ENCODE measurements around the gene MLLT3.
"Not testable (repeated sequence)": the region's sequence is repeated elsewhere in the genome, so short reads cannot be mapped to it uniquely, and the experiment has no call there.

The MLLT3 gene

DNA sequence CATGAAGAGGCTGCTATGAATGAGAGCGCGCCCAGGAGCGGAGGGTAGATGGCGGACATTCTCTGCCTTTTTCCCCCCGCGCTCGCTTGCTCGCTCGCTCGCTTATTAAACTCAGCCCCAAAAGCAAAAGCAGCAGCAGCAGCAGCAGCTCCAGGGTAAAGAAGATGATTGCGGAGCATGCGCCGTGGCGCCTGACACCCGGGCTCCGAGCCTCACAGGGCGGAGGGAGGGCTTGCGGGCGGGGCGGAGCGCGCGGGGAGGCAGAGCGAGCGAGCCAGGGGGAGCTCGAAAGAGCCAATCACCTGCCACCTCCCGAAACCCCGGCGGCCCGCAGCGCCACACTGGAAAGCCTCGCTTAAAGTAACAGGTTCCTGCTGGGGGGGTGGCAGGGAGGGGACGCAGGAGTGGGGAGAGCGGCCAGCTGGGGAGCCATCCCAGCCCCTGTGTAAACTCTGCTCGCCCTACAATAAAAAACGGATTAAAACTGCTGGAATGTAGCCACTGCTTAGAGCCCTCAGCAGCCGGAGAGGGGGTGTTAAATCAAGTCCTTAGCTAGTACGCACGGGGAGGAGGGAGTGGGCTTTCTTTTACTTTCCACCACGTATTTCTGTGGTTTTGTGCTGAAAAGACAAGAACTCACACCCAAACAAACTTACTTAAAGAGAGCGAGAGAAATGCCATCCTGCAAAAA, at the start of gene MLLT3:
Gene MLLT3 (minus strand): TSS at position 170 of the 691 bp plus-strand sequence.
- peak; percentile 67 for DNase-seq (ENCODE audit: insufficient read length, low spot score)
- FAIRE-seq: peak; percentile 97

DNA sequence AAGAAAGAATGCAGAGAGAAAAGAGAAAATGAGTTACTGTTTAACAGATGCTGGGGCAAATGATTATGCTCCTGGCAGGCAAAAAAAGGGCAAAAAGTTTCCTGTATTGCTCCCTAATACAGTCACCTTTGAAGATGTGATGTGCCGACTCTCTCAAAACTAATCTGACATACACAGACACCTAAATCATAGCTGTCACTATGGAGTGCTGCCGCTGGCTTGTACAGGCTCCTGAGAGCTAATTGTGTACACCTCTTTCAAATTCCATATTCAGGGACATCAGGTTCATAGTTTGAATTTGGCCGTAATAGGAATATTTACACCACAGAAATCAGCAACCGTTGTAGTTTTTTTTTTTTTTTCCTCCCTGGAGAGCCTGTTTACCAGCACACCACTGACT, 49.3 kb upstream of the MLLT3 start:
- FAIRE-seq (no peak), DNase-seq (ENCODE audit: insufficient read length, low spot score) (no peak)

DNA sequence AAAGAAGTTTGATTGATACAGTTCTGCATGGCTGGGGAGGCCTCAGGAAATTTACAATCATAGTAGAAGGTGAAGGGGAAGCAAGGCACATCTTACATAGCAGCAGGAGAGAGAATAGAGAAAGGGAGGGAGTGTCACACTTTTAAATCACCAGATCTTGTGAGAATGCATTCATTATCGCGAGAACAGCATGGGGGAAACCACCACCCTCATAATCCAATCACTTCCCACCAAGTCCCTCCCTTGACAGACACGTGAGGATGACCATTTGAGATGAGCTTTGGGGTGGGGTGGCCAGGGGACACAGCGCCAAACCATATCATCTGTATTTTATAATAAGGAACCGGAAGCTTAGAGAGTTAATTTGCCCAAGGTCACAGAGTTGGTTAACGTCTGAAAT, 48.1 kb upstream of the MLLT3 start:
- FAIRE-seq (no peak), DNase-seq (ENCODE audit: insufficient read length, low spot score) (no peak)

DNA sequence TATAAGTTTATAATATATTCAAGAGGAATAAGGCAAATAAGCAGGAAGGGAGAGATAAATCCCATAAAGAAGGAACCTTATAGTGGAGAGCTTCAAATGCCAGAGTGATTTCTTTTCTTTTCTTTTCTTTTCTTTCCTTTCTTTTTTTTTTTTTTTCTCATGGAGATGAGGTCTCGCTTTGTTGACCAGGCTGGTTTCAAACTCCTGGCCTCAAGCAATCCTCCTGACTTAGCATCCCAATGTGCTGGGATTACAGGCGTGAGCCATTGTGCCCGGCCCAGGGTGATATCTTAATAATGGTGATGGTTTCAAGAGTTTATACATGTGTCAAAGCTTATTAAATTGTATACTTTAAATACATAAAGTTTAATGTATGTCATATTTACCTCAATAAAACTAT, 42.2 kb upstream of the MLLT3 start:
- no peak for DNase-seq (ENCODE audit: insufficient read length, low spot score)
- FAIRE-seq: no peak

DNA sequence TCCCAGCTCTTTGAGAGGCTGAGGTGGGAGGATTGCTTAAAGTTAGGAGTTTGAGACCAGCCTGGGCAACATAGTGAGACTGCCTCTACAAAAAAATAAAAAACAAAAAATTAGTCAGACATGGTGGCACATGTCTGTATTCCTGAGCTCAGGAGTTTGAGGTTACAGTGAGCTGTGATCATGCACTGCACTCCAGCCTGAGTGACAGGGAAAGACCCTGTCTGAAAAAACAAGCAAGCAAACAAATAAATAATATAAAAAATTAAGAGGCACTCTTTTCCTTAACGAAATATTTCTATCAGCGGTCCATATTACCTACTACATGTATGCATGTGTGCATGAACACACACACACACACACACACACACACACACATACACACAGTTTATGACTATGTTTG, 40.8 kb upstream of the MLLT3 start:
- no peak for DNase-seq (ENCODE audit: insufficient read length, low spot score)
- no peak for FAIRE-seq

DNA sequence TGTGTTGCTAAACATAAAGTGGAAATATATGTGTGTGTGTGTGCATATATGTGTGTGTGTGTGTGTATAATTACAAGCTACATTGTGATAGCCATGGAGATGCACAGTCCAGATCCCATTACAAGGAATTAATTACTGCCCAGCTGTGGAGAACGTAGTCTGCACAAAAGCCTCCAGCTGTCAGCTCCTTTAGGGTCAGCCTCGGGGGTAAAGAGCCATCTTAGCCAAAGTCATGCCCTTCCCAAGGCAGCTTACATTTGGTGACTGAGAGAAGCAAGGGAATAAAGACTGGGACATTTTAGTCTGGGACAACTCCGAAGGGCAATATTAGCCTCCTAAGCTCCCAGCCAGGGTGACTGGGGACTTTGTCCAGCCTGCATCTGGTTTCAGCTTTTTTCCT, 39.9 kb upstream of the MLLT3 start:
- FAIRE-seq (no peak), DNase-seq (ENCODE audit: insufficient read length, low spot score) (no peak)

DNA sequence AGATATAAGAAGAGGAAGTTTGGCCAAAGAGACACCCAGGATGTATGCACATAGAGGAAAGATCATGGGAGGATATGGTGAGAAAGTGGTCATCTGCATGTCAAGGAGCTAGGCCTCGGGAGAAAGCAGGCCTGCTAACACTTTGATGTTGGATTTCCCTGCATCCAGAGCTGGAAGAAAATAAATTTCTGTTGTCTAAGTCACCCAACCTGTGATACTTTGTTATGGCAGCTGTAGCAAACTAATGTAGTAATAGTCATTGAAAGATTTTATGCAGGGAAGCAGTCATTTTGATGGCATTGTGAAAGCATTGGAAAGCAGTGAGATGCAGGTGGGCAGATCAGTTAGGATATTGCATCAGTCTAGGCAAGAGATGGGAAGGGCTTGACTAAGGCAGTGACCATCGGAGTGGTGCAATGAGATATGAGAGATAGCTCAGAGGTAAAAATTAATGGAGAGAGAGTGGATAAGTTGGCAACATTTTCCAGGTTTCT, 37.2 kb upstream of the MLLT3 start:
- FAIRE-seq: peak; percentile 44

DNA sequence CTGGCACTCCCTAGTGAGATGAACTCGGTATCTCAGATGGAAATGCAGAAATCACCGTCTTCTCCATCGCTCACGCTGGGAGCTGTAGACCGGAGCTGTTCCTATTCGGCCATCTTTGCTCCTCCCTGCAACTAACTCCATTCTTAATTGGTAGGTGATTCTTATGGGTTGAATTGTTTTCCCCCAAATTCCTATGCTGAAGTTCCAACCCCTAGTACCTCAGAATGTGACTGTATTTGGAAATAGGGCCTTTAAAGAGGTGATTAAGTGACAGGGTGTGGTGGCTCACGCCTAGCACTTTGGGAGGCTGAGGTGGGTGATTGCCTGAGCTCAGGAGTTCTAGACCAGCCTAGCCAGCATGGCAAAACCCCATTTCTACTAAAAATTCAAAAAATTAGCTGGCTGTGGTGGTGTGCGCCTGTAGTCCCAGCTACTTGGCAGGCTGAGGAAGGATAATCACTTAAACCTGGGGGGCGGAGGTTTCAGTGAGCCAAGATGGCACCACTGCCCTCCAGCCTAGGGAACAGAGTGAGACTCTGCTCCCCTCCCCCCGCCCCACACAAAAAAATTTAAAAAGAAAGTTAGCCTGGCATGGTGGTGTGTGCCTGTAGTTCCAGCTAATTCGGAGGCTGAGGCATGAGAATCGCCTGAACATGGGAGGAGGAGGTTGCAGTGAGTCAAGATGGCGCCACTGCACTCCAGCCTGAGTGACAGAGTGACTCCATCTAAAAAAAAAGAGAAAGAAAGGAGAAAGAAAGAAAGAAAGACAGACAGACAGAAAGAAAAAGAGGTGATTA, 36.6 kb upstream of the MLLT3 start:
- FAIRE-seq: no peak
- DNase-seq (ENCODE audit: insufficient read length, low spot score): no peak

More for the DNA sequence above, 37.2 kb upstream of the MLLT3 start:
- no peak for DNase-seq (ENCODE audit: insufficient read length, low spot score)

DNA sequence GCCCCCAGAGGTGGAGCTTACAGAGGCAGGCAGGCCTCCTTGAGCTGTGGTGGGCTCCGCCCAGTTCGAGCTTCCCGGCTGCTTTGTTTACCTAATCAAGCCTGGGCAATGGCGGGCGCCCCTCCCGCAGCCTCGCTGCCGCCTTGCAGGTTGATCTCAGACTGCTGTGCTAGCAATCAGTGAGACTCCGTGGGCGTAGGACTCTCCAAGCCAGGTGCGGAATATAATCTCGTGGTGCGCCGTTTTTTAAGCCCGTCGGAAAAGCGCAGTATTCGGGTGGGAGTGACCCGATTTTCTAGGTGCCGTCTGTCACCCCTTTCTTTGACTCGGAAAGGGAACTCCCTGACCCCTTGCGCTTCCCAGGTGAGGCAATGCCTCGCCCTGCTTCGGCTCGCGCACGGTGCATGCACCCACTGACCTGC, 36.0 kb upstream of the MLLT3 start:
- not testable (repeated sequence) for FAIRE-seq; DNase-seq (ENCODE audit: insufficient read length, low spot score)

DNA sequence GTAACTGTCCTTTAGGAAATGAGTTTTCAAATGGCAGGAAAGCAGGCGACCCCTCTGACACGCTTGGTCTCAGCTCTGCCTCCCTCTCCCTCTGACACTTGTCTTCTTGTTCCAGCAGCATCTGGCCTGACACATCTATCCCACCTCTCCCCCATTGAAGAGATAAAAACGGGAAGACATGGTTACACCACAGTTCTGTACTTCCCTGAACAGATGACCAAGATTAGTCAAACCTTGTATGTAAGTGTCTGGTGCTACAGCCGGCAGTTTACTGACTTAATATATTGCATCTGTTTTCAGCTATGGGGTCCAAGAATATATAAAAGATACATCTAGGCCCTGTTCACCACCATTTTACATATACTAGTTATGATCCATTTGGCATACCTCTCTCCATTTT, 29.6 kb upstream of the MLLT3 start:
- FAIRE-seq: no peak
- DNase-seq (ENCODE audit: insufficient read length, low spot score): no peak

DNA sequence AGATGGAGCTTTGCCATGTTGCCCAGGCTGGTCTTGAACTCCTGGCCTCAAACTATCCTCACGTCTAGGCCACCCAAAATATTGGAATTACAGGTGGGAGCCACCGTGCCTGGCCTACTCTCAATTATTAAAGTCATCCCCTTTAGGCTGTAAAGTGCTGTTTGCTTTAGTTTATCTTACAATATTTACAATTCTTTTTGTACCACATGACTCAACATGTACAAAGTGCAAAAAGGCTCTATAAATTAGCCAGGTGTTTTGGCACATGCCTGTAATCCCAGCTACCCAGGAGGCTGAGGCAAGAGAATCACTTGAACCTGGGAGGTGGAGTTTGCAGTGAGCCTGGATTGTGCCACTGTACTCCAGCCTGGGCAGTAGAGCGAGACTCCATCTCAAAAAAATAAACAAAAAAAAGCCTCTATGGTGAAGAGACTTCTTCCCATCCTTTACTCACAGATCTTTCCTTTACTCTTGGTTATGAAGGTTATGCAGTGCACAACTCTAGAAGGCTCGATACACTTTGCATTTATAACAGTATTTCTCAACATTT, 28.5 kb upstream of the MLLT3 start:
- DNase-seq (ENCODE audit: insufficient read length, low spot score) (no peak), FAIRE-seq (no peak)

DNA sequence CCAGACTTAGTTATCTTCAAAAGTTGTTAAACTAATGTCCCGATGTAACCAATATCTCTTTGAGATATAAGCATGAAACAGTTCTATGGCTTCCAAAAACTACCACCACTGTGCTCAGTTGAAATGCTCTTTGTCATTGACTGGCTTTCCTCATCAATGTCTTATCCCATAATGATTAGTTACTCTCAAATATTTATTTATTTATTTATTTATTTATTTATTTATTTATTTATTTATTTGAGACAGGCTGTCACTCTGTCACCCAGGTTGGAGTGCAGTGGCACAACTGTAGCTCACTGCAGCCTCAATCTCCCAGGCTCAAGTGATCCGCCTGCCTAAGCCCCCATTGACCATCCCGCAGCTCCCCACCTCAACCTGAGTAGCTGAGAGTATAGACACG, 28.0 kb upstream of the MLLT3 start:
- FAIRE-seq: no peak
- DNase-seq (ENCODE audit: insufficient read length, low spot score): no peak

DNA sequence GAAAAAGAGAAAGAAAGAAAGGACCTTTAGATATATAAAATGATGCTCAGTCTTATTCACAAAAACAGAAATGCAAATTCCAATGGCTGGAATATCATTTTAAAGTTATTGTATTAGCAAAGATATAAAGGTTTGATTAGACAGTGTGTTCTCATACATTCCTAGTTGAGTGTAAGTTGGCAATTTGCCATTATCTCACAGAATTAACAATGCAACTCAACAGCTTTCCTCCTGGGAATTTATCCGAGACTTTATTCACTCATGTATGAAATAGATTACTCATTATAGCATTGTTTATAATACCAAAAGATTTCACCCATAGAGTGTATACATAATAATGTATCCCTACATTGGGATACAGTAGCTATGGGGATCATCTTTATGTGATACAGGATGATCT, 27.1 kb upstream of the MLLT3 start:
- DNase-seq (ENCODE audit: insufficient read length, low spot score) (no peak), FAIRE-seq (no peak)

DNA sequence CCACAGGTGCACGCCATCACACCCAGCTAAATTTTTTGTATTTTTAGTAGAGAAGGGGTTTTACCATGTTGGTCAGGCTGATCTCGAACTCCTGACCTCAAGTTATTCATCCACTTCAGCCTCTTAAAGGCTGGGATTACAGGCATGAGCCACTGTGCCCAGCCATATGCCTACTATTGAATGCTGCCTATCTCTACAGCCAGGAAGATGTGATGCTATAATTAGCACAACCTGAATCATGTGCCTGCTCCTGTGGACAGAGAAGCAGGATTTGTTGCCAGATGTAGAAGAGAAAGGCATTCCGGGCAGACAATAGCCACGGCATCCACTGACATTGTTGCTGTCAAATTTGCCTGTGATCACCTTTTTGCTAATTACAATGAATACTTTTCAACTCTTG, 24.4 kb upstream of the MLLT3 start:
- FAIRE-seq (no peak), DNase-seq (ENCODE audit: insufficient read length, low spot score) (no peak)

DNA sequence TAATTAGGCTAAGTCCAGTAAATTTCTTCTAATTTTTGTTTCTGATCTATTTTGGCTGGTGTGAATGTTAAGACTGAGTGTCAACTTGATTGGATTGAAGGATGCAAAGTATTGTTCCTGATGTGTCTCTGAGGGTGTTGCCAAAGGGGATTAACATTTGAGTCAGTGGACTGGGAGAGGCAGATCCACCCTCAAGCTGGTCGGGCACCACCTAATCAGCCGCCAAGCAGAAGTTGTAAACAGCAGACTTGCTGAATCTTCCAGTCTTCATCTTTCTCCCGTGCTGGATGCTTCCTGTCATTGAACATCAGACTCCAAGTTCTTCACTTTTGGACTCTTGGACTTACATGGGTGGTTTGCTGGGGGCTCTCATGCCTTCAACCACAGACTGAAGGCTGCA, 21.4 kb upstream of the MLLT3 start:
- no peak for DNase-seq (ENCODE audit: insufficient read length, low spot score)
- FAIRE-seq: no peak

DNA sequence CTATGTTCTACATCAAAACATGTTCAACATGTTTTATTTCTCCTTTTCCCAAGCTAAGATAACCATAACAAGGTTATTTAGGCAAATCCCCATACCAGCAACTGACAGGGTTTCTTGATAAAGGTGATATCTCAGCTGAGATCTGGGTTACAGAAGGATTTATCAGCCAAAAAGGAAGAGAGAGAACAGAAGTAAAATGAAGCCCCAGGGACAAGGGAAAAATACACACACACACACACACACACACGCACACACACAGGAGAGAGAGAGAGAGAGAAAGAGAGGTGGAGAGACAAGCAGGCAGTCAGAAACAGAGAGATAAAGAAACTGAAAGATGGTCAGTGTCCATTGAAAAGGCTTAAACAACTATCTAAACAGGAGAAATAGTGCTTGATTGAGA, 19.7 kb upstream of the MLLT3 start:
- FAIRE-seq (peak; percentile 33), DNase-seq (ENCODE audit: insufficient read length, low spot score) (no peak)

DNA sequence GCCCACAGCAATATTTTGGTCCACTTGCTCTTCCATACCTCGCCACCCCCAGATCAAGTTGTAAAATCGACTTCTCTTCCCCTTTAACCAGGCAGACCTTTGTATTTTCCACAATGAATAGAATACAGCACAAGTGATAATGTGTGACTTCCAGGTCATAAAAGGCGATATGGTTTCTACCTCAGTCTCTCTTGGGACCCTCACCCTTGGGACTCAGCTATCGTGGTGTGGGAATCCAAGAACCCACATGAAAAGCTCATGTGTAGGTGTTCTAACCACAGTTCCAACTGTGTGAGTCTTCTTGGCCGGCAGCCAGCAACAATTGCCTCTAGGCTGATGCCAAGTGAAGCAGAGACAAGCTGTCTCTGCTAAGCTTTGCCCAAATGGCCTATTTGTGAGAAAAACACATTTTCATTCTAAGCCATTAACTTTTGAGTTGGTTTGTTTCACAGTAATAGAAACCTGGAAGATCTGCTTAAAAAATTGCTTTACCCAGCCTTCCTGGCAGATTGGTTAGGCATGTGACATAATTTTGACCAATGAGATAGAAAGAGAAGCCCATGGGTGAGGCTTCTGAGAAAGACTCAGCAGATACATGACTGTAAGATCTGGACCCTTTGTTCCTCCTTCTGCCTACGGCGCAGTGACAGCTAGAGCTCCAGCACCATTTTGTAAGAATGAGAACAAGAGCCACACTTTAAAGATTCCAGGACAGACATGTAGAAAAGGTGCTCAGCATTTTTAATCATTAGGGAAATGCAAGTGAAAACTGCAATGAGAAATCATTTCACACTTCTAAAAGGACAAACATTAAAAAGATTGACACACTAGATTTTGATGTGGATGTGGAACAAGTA, 18.3 kb upstream of the MLLT3 start:
- FAIRE-seq: peak; percentile 95
- DNase-seq (ENCODE audit: insufficient read length, low spot score): no peak

DNA sequence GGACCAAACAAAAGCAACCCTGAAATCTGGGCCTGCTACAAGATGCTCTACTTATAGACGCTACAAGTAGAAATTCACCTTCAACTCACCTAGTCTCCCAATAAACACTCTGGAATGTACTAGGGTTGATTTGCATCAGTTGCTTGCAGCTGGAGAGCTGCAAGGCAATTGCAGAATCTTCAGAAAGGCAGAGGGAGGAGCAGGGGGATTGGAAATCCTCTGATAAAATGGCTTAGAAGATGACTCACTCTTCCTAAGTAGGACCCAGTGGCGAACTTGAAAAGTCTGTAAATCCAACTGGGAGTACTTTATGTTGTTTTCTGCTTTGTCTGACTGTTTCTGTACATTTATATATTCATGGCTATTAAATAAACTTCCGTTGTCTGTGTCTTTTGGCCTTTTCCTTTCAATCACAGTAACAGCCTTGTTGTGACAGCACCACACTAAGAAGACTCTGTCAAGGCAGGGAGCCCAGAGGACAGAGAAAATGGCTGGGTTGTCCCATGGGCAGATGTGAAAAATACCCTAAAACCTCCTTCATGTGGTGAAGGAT, 14.7 kb upstream of the MLLT3 start:
- no peak for FAIRE-seq

DNA sequence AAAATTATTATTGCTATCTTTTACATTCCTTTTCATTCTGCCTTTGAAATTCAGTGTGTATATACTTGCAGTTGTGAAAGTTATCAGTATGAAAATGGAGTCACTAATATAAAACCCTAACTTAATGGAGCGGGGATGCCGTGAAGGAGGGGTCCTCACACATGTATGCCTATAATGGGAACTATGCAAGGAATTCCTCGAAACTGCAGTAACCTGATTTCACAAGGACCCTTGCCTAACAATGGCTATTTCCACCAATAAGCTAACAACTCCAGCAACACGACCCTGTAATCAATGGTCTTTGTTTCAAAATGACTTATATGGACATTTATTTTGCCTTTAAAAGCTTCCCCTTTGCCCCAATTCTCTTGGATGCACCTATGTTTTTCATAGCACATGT, 12.6 kb upstream of the MLLT3 start:
- DNase-seq (ENCODE audit: insufficient read length, low spot score) (no peak), FAIRE-seq (peak; percentile 51)

More for the DNA sequence above, 14.7 kb upstream of the MLLT3 start:
- no peak for DNase-seq (ENCODE audit: insufficient read length, low spot score)

DNA sequence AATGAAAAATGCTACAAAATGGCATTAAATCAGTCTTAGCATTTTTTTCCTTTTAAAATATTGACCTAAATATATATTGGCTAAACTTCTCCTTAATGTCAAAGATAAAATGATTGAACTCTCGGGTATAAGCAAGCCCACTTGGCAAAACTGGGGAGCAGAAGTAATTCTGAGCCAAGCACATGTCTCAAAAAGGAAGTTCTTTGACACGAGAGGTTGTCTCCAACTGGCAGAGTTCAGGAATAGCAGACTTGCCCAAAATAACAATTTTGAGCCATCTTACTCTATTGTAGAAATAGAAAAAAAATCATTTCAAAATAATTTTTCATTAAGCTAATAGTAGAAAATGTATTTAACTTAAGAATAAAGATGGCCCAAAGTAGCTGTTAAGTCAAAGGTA, 10.4 kb upstream of the MLLT3 start:
- FAIRE-seq (no peak), DNase-seq (ENCODE audit: insufficient read length, low spot score) (no peak)
